B cell (primary cell): ENCODE measurements around the gene LACTB. TPM values are rescaled to one million over a fixed set of nuclear protein-coding genes. Genes with fewer than 3 reads are reported as not detected.

Experiments used
- ATAC-seq: fragments of 200-7000 bp; cut with Tn5 transposase; one replicate; pipeline ENCODE4 v1.10.0; 2021; ENCODE audit warnings: low read depth, mild to moderate bottlenecking, moderate number of reproducible peaks, moderate library complexity
- CTCF ChIA-PET: fragments of 350-600 bp; sonication (Branson Sonifier 250); formaldehyde crosslinking; loops from one replicate; lab custom pipeline; 2021; ENCODE audit warnings: antibody characterized with exemption, inconsistent platforms; lab: Charles Lee
- POLR2A ChIA-PET: fragments of 350-600 bp; sonication (Branson Sonifier 250); formaldehyde crosslinking; loops from one replicate; lab custom pipeline; 2021; ENCODE audit warnings: antibody characterized with exemption; lab: Charles Lee
- DNase-seq: peaks from one replicate; pipeline ENCODE4 v3.0.0; 2013
- H2AFZ ChIP-seq: 2 replicates; pipeline ENCODE4 v1.6.1; 2012; ENCODE audit warnings: mild to moderate bottlenecking, low read depth, low read length; ENCODE audit not compliant: insufficient read depth, poor library complexity, severe bottlenecking
- H3K27ac ChIP-seq, 2 donors: 1 replicate in 1 of 2; 2 replicates in 1 of 2; pipeline ENCODE4 v1.5.1; 2012 to 2013; ENCODE audit warnings: low read length in 2 of 2, mild to moderate bottlenecking in 2 of 2, moderate library complexity in 1 of 2
- H3K27me3 ChIP-seq, 4 experiments: fragments of 200-600 bp in 1 of 4; sonication (generic) in 1 of 4; replicated peaks in 1 of 4; 1 replicate in 2 of 4; 2 replicates in 2 of 4; pipeline versions ENCODE4 v1.6.1 to v1.7.0; 2013 to 2016; ENCODE audit warnings: low read length in 3 of 4, mild to moderate bottlenecking in 2 of 4, mixed read lengths in 1 of 4, moderate library complexity in 1 of 4; ENCODE audit not compliant: insufficient read depth in 4 of 4, control insufficient read depth in 3 of 4; ENCODE audit errors: control extremely low read depth in 1 of 4
- H3K36me3 ChIP-seq, 2 experiments: replicated peaks in 1 of 2; 1 replicate in 1 of 2; 2 replicates in 1 of 2; pipeline versions ENCODE4 v1.6.1 to v1.7.1; 2013; ENCODE audit warnings: low read length in 1 of 2; ENCODE audit not compliant: insufficient read depth in 2 of 2, control insufficient read depth in 1 of 2; ENCODE audit errors: control extremely low read depth in 1 of 2, extremely low read depth in 1 of 2
- H3K4me1 ChIP-seq, 2 donors: fragments of 200-600 bp in 1 of 2; sonication (generic) in 1 of 2; 1 replicate in 1 of 2; 2 replicates in 1 of 2; pipeline versions ENCODE4 v1.5.1 to v1.6.1; 2013 to 2017; ENCODE audit warnings: low read length in 2 of 2; ENCODE audit not compliant: control insufficient read depth in 2 of 2, insufficient read depth in 2 of 2
- H3K4me2 ChIP-seq: replicated peaks from 2 replicates; pipeline ENCODE3; 2012; ENCODE audit warnings: mild to moderate bottlenecking, low read depth, low read length; ENCODE audit not compliant: poor library complexity, severe bottlenecking
- H3K4me3 ChIP-seq, 5 experiments: fragments of 200-600 bp in 1 of 5; sonication (generic) in 1 of 5; 1 replicate in 3 of 5; 2 replicates in 2 of 5; pipeline versions ENCODE4 v1.5.1 to v1.7.0; 2011 to 2016; ENCODE audit warnings: low read length in 4 of 5, mild to moderate bottlenecking in 4 of 5, low read depth in 2 of 5, control low read depth in 1 of 5, moderate library complexity in 1 of 5; ENCODE audit not compliant: insufficient read depth in 1 of 5; ENCODE audit errors: control extremely low read depth in 1 of 5, extremely low read depth in 1 of 5
- H3K79me2 ChIP-seq: fragments of 200-600 bp; sonication (generic); one replicate; pipeline ENCODE4 v1.6.0; 2016; ENCODE audit warnings: low read length; ENCODE audit not compliant: control insufficient read depth, insufficient read depth
- H3K9ac ChIP-seq: fragments of 200-600 bp; sonication (generic); 2 replicates; pipeline ENCODE4 v1.6.1; 2017; ENCODE audit warnings: mild to moderate bottlenecking, low read length, moderate library complexity
- H3K9me3 ChIP-seq, 3 donors: one replicate each; pipeline versions ENCODE4 v1.6.1 to v1.7.1; 2013; ENCODE audit warnings: low read length in 2 of 3; ENCODE audit not compliant: control insufficient read depth in 2 of 3, insufficient read depth in 1 of 3; ENCODE audit errors: control extremely low read depth in 1 of 3
- H4K20me1 ChIP-seq: 2 replicates; pipeline ENCODE4 v1.6.0; 2012; ENCODE audit warnings: mild to moderate bottlenecking, low read length; ENCODE audit not compliant: insufficient read depth, control insufficient read depth, poor library complexity, severe bottlenecking
- H3K27ac Mint-ChIP-seq: one replicate; pipeline ENCODE4 v1.8.0; 2021; ENCODE audit warnings: mixed read lengths
- H3K27me3 Mint-ChIP-seq: one replicate; pipeline ENCODE4 v1.8.0; 2021; ENCODE audit warnings: mixed read lengths
- H3K4me1 Mint-ChIP-seq: one replicate; pipeline ENCODE4 v1.8.0; 2021; ENCODE audit warnings: mixed read lengths
- H3K4me3 Mint-ChIP-seq: one replicate; pipeline ENCODE4 v1.8.0; 2021; ENCODE audit warnings: mixed read lengths
- H3K9me3 Mint-ChIP-seq: one replicate; pipeline ENCODE4 v1.8.0; 2022; ENCODE audit warnings: mixed read lengths; ENCODE audit not compliant: insufficient read depth
- EZH2 ChIP-seq: IDR thresholded peaks from 2 replicates; pipeline ENCODE4 v1.6.1; 2012; ENCODE audit warnings: borderline replicate concordance, low read depth, mild to moderate bottlenecking, moderate library complexity, low read length; ENCODE audit not compliant: insufficient read depth, poor library complexity, severe bottlenecking
- WGBS: methylation state at CpG from one replicate; pipeline ENCODE4 v1.1.5; 2013; ENCODE audit warnings: missing lambda C conversion rate; ENCODE audit not compliant: insufficient coverage; 5-methylcytosine and 5-hydroxymethylcytosine counted together
- intact Hi-C: fragments of 100-400 bp; cut with micrococcal nuclease; formaldehyde crosslinking; loops from one replicate; pipeline ENCODE4 v1.10.0; 2022
- polyA plus RNA-seq: library from polyadenylated mRNA; depleted of rRNA; stranded (reverse); fragments of >200 nt; gene quantifications from 2 replicates; pipeline ENCODE4 v1.2.3, GENCODE V29; 2012
- total RNA-seq, 2 donors: library from RNA; stranded (reverse); fragments of 120-200 nt in 1 of 2; gene quantifications; 1 replicate in 1 of 2; 2 replicates in 1 of 2; pipeline versions ENCODE4 v1.2.3 to v1.2.4, GENCODE V29; 2013 to 2022
- TF ChIP-seq, protein P1 (sequence below): fragments of 200-600 bp; IDR thresholded peaks from one replicate; pipeline ENCODE4 v1.8.0; 2022; ENCODE audit warnings: antibody characterized with exemption, mild to moderate bottlenecking

LACTB gene
- total and polyA plus RNA-seq, 2 donors (not counting 1 experiment from before 2014, with no cell fraction given): 5.0 to 20.0 TPM

DNA sequence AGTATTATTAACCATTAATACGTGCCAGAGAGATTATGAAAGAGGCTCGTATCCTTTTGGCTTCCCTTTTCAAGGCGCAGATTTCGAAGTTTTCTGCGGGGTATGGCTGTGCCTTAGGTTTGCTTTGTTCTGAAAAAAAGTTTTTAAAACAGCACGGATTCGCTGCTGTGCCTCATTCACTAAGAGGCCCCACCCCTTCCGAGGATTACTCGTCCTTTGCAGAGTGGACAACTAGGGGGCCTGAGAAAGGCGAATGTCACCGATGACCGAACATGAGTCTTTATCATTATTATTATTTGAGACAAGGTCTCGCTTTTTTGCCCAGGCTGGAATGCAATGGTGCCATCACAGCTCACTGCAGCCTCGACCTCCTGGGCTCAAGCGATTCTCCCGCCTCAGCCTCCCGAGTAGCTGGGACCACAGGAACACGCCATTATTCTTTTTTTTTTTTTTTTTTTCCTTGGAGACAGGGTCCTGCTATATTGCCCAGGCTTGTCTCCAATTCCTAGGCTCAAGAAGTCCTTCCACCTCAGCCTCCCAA, 36.3 kb downstream of the LACTB start:
- intact Hi-C loops: loop anchor here (1.0 to 5.0 kb wide), 5 partner anchors 31 to 119 kb away; partner anchors contain the start of genes APH1B and RAB8B
- peaks cover 1 to 13% of the 10 kb centered on the region in 2 experiments for H3K36me3 ChIP-seq
- H3K9ac ChIP-seq: peak overlapping the region; percentile 82
- peak; percentile 13 for ATAC-seq
- no peak for DNase-seq
- ChIA-PET POLR2A (interaction anchor here (0.6 to 1.8 kb wide), 4 partner anchors 15 to 910 kb away, joined by 3 to 13 read pairs (median 6); partner anchors contain the start of gene RAB8B), CTCF (interaction anchor here (0.6 to 1.9 kb wide), 5 partner anchors 45 to 245 kb away, joined by 3 to 5 read pairs (median 4); no protein-coding TSS in a partner anchor)
- peak overlapping the region; percentile 95 for H3K27ac Mint-ChIP-seq
- no peaks in the 10 kb centered on the region for H3K9me3 ChIP-seq
- H3K4me2 ChIP-seq: peak overlapping the region; percentile 75
- 6% methylated on average over 3 of the region's 18 CpGs for WGBS
- peaks cover 26% of the 10 kb centered on the region for H3K79me2 ChIP-seq
- H3K9me3 Mint-ChIP-seq: no peaks in the 10 kb centered on the region
- no peaks in the 10 kb centered on the region for H3K27me3 ChIP-seq
- H4K20me1 ChIP-seq: no peaks in the 10 kb centered on the region
- H3K27me3 Mint-ChIP-seq: no peaks in the 10 kb centered on the region
- H3K4me1 ChIP-seq: peaks cover 14 to 24% of the 10 kb centered on the region in 2 donors
- peak overlapping the region; percentile 79 for H2AFZ ChIP-seq
- peak overlapping the region; percentile 91 for H3K4me3 Mint-ChIP-seq
- TF ChIP-seq, protein P1, sequence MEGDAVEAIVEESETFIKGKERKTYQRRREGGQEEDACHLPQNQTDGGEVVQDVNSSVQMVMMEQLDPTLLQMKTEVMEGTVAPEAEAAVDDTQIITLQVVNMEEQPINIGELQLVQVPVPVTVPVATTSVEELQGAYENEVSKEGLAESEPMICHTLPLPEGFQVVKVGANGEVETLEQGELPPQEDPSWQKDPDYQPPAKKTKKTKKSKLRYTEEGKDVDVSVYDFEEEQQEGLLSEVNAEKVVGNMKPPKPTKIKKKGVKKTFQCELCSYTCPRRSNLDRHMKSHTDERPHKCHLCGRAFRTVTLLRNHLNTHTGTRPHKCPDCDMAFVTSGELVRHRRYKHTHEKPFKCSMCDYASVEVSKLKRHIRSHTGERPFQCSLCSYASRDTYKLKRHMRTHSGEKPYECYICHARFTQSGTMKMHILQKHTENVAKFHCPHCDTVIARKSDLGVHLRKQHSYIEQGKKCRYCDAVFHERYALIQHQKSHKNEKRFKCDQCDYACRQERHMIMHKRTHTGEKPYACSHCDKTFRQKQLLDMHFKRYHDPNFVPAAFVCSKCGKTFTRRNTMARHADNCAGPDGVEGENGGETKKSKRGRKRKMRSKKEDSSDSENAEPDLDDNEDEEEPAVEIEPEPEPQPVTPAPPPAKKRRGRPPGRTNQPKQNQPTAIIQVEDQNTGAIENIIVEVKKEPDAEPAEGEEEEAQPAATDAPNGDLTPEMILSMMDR: no peak
- no peak for TF ChIP-seq EZH2
- H3K4me1 Mint-ChIP-seq: peaks cover 31% of the 10 kb centered on the region
- H3K27ac ChIP-seq: peak overlapping the region; percentile 68 to 81
- peak overlapping the region; percentile 81 to 95 (median 85) for H3K4me3 ChIP-seq

DNA sequence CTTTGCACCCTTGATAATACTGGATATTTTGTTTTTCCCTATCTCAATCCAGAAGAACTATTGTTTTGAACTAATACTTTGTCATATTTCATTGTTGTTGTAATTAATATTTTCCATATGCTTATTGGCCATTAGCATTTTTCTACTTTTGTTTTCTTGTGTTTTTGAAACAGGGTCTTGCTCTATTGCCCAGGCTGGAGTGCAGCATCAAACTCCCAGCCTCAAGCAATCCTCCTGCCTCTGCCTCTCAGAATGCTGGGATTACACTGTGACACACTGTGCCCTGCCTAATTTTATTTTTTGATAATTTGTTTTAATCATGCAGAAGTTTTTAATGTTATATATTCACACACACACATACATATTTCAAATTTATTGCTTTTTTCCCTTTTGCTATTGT, 39.0 kb downstream of the LACTB start:
- Histone ChIP-seq H3K79me2 (peaks cover 26% of the 10 kb centered on the region), H3K27me3 (no peaks in the 10 kb centered on the region), H3K9me3 (no peaks in the 10 kb centered on the region), H3K27ac (no peak overlapping the region), H4K20me1 (no peaks in the 10 kb centered on the region), H3K9ac (no peak overlapping the region), H2AFZ (no peak overlapping the region), H3K4me1 (peaks cover 14 to 25% of the 10 kb centered on the region in 2 donors), H3K4me2 (no peak overlapping the region), H3K36me3 (peaks cover 0 to under 1% of the 10 kb centered on the region in 2 experiments), H3K4me3 (no peak overlapping the region)
- ChIA-PET CTCF (interaction anchor here (1.2 to 1.7 kb wide), 3 partner anchors 14 to 243 kb away, joined by 3 to 4 read pairs (median 3); no protein-coding TSS in a partner anchor), POLR2A (no interaction called here)
- Mint-ChIP-seq H3K4me1 (peaks cover 29% of the 10 kb centered on the region), H3K27ac (no peak overlapping the region), H3K27me3 (no peaks in the 10 kb centered on the region), H3K4me3 (no peak overlapping the region), H3K9me3 (no peaks in the 10 kb centered on the region)
- DNase-seq: no peak
- ATAC-seq: no peak
- TF ChIP-seq, protein P1: no peak
- no peak for TF ChIP-seq EZH2
- intact Hi-C loops: no loop called here
